Kidney epithelial cell (primary cell): ENCODE data around the gene OR52E2. TPM values are rescaled to one million over a fixed set of nuclear protein-coding genes. Genes with fewer than 3 reads are reported as not detected.

Source experiments
- DNase-seq: peaks from one replicate; pipeline ENCODE4 v3.0.0-alpha.2; 2010; ENCODE audit warnings: low read depth
- H3K27me3 ChIP-seq: 2 replicates; pipeline ENCODE4 v1.6.0; 2011; ENCODE audit warnings: low read length; ENCODE audit not compliant: control insufficient read depth, insufficient read depth
- H3K36me3 ChIP-seq: 2 replicates; pipeline ENCODE4 v1.5.1; 2011; ENCODE audit warnings: low read length; ENCODE audit not compliant: control insufficient read depth, insufficient read depth
- H3K4me3 ChIP-seq: 2 replicates; pipeline ENCODE4 v1.5.1; 2011; ENCODE audit warnings: low read depth, mild to moderate bottlenecking, control low read depth, low read length
- total RNA-seq: library from RNA; depleted of rRNA; stranded (reverse); fragments of >200 nt; gene quantifications from 2 replicates; pipeline ENCODE4 v1.2.3, GENCODE V29; 2015
- TF ChIP-seq, protein P1 (sequence below): IDR thresholded peaks from 2 replicates; pipeline ENCODE4 v1.5.1; 2011; ENCODE audit warnings: mild to moderate bottlenecking, moderate library complexity, low read length, control low read depth, inconsistent platforms; ENCODE audit not compliant: insufficient read depth, poor library complexity, severe bottlenecking

Gene OR52E2
- not detected in 2 replicates for total RNA-seq

DNA sequence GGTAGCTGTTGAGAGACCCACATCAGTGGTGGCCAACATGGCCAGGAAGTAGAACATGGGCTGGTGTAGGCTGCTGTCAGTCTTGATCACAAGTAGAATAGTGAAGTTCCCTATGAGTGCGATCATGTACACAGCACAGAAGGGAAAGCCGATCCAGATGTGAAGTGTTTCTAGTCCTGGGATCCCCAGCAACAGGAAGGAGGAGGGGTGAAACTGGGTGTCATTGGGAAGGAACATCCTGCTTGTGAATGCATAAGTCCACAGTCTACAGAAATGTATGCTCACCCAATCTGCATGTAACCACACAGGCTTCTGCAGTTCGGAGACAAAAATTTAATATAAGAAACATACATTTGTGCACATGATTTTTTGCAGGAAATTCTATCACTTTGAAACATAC, at the start of gene OR52E2:
Gene OR52E2 (minus strand): TSS at position 237 of the 400 bp plus-strand sequence. CDS start 0 bp downstream, at position 237.
- H3K27me3 ChIP-seq = no peaks in the 10 kb centered on the region
- no peak within 1 kb of the TSS for H3K4me3 ChIP-seq
- no peak for DNase-seq
- TF ChIP-seq, protein P1, sequence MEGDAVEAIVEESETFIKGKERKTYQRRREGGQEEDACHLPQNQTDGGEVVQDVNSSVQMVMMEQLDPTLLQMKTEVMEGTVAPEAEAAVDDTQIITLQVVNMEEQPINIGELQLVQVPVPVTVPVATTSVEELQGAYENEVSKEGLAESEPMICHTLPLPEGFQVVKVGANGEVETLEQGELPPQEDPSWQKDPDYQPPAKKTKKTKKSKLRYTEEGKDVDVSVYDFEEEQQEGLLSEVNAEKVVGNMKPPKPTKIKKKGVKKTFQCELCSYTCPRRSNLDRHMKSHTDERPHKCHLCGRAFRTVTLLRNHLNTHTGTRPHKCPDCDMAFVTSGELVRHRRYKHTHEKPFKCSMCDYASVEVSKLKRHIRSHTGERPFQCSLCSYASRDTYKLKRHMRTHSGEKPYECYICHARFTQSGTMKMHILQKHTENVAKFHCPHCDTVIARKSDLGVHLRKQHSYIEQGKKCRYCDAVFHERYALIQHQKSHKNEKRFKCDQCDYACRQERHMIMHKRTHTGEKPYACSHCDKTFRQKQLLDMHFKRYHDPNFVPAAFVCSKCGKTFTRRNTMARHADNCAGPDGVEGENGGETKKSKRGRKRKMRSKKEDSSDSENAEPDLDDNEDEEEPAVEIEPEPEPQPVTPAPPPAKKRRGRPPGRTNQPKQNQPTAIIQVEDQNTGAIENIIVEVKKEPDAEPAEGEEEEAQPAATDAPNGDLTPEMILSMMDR = no peak
- H3K36me3 ChIP-seq = no peaks in the 10 kb centered on the region

DNA sequence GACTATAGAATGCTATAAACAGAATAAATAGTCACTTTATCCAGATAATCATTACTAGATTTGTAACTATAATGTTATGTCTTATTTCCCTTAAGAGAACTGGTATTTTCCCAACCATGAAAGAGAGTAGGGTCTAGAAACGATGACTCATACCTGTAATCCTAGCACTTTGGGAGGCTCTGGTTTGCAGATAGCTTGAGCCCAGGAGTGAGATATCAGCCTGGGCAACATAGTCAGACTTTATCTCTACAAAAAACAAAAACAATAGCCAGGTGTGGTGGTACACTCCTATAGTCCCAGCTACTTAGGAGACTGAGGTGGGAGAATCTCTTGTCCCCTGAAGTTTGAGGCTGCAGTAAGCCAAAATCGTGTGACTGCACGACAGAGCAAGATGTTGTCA, 47.9 kb upstream of the OR52E2 start:
- TF ChIP-seq, protein P1 = no peak
- no peak for DNase-seq
- no peaks in the 10 kb centered on the region for H3K27me3 ChIP-seq
- no peaks in the 10 kb centered on the region for H3K36me3 ChIP-seq
- H3K4me3 ChIP-seq = no peak overlapping the region

DNA sequence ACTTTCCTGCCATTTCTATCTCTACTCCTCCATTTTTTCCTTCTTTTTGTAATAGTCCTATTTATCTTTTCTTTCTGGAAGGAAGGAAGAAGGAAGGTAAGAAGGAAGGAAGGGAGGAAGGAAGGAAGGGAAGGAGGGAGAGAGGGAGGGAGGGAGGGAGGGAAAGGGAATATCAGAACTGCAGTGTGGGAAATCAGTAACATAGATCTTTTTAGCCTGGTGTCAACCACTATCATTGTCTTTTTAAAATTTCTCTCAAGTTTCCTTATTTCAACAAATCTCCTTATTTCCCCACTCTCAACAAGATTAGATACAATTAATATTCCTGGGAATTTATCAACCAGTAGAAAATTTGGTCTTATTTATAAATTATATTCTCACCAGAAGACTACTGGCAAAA, 43.6 kb upstream of the OR52E2 start:
- Histone ChIP-seq H3K27me3 (no peaks in the 10 kb centered on the region), H3K4me3 (no peak overlapping the region), H3K36me3 (no peaks in the 10 kb centered on the region)
- no peak for DNase-seq
- TF ChIP-seq, protein P1 = no peak

DNA sequence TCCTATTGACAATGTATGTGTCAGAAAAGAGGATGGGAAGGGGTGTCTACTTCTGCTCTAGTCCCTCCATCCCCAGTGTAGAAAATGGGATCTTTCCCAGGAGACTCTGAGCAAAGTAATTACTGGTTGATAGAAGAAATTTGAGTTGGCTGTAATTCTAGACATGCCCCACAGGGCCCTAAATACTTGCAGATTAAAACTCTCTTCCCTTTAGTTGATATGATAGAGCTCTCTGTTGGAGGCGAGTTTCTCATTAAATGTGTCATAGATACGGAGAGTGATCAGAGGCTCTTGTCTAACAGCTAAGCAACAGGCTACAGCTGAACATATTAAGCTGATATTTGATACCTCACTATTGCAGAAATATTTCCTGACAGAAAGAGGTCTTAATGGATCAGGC, 42.8 kb upstream of the OR52E2 start:
- Histone ChIP-seq H3K27me3 (no peaks in the 10 kb centered on the region), H3K36me3 (no peaks in the 10 kb centered on the region), H3K4me3 (no peak overlapping the region)
- TF ChIP-seq, protein P1 = no peak
- DNase-seq = no peak

DNA sequence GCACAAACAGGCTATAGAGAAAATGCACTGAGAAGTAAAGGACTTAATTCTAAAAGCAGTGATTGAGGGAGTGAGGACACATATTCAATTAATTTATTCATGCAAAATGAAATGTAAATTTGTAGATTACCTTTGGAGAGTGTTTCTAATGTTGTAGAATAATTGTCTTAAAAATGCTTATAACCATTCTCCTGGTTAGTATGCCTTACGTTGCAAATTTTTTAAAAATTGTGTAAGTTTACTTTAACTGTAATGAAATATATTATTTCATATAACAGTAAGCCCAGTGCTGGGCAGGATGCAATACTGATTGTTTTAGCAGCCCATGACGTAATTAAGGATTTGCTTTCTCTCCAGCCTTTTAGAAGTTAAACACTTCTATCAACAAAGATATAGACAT, 36.6 kb upstream of the OR52E2 start:
- no peaks in the 10 kb centered on the region for H3K36me3 ChIP-seq
- H3K4me3 ChIP-seq = no peak overlapping the region
- H3K27me3 ChIP-seq = no peaks in the 10 kb centered on the region
- DNase-seq = no peak
- TF ChIP-seq, protein P1 = no peak

DNA sequence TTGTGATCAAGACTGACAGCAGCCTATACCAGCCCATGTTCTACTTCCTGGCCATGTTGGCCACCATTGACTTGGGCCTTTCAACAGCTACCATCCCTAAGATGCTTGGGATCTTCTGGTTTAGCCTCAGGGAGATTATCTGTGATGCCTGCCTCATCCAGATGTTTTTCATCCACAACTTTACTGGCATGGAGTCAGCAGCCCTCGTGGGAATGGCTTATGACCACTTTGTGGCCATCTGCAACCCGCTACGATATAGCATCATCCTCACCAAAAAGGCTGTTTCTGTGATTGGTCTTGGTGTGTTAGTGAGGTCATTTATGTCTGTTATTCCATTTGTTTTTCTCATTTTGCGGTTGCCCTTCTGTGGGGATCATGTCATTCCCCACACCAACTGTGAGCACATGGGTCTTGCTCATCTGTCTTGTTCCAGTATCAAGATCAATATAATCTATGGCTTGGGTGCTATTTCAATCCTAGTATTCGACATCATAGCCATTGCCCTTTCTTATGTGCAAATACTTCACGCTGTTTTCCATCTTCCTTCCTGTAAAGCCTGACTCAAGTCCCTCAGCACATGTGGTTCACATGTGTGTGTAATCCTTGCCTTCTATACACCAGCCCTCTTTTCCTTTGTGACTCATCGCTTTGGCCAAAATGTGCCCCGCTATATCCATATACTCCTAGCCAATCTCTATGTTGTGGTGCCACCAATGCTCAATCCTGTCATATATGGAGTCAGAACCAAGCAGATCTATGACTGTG, 33.6 kb upstream of the OR52E2 start:
- no peak for DNase-seq
- Histone ChIP-seq H3K36me3 (no peaks in the 10 kb centered on the region), H3K4me3 (no peak overlapping the region), H3K27me3 (no peaks in the 10 kb centered on the region)
- TF ChIP-seq, protein P1 = no peak
